Caco-2 (cell line): Measurements from ENCODE around the gene ZMYND8. TPM values are rescaled to one million over a fixed set of nuclear protein-coding genes. Genes with fewer than 3 reads are reported as not detected.

Source experiments
- BruUV-seq: library from RNA; stranded (reverse); fragments of 400-500 nt; replicated peaks from 2 replicates; lab custom pipeline; 2021; lab: Mats Ljungman, UMichigan
- CTCF ChIA-PET: fragments of 300-600 bp; sonication (Branson Sonifier 250); formaldehyde crosslinking; loops from one replicate; lab custom pipeline; 2022; ENCODE audit warnings: antibody characterized with exemption; lab: Charles Lee
- POLR2A ChIA-PET: fragments of 300-600 bp; sonication (Branson Sonifier 250); formaldehyde crosslinking; loops from one replicate; lab custom pipeline; 2022; ENCODE audit warnings: antibody characterized with exemption; lab: Charles Lee
- DNase-seq, 2 experiments: peaks; one replicate each; pipeline versions ENCODE4 v3.0.0 to v3.0.0-alpha.2; 2020 to 2022
- H3K27me3 ChIP-seq: replicated peaks from 2 replicates; pipeline ENCODE4 v1.6.0; 2011; ENCODE audit warnings: low read length; ENCODE audit not compliant: control insufficient read depth, insufficient read depth
- H3K36me3 ChIP-seq: 2 replicates; pipeline ENCODE4 v1.5.1; 2011; ENCODE audit warnings: low read length; ENCODE audit not compliant: control insufficient read depth, insufficient read depth
- H3K4me1 ChIP-seq: fragments of 250-450 bp; sonication (Bioruptor Pico); 2 replicates; pipeline ENCODE4 v1.5.1; 2020; ENCODE audit warnings: mild to moderate bottlenecking
- H3K4me3 ChIP-seq: 2 replicates; pipeline ENCODE4 v1.5.1; 2011; ENCODE audit warnings: low read depth, mild to moderate bottlenecking, control low read depth, low read length
- H3K9me3 ChIP-seq: fragments of 250-450 bp; sonication (Bioruptor Pico); 2 replicates; pipeline ENCODE4 v1.5.1; 2020; ENCODE audit warnings: mild to moderate bottlenecking, moderate library complexity
- H3K27ac Mint-ChIP-seq: one replicate; pipeline ENCODE4 v1.8.0; 2022; ENCODE audit warnings: mixed read lengths; ENCODE audit not compliant: unreplicated experiment
- H3K27me3 Mint-ChIP-seq: one replicate; pipeline ENCODE4 v1.8.0; 2022; ENCODE audit warnings: mixed read lengths; ENCODE audit not compliant: insufficient read depth, unreplicated experiment
- H3K36me3 Mint-ChIP-seq: one replicate; pipeline ENCODE4 v1.8.0; 2022; ENCODE audit warnings: mild to moderate bottlenecking, mixed read lengths; ENCODE audit not compliant: insufficient read depth, unreplicated experiment
- H3K4me1 Mint-ChIP-seq: one replicate; pipeline ENCODE4 v1.8.0; 2022; ENCODE audit warnings: low read depth, mixed read lengths; ENCODE audit not compliant: unreplicated experiment
- H3K4me3 Mint-ChIP-seq: one replicate; pipeline ENCODE4 v1.8.0; 2022; ENCODE audit warnings: mild to moderate bottlenecking, moderate library complexity, mixed read lengths; ENCODE audit not compliant: unreplicated experiment
- H3K9me3 Mint-ChIP-seq: one replicate; pipeline ENCODE4 v1.8.0; 2022; ENCODE audit warnings: mixed read lengths; ENCODE audit not compliant: unreplicated experiment
- intact Hi-C: fragments of 100-400 bp; cut with micrococcal nuclease; formaldehyde crosslinking; loops from one replicate; pipeline ENCODE4 v1.10.0; 2022; ENCODE audit not compliant: unreplicated experiment
- total RNA-seq: library from RNA; stranded (reverse); gene quantifications from 2 replicates; pipeline ENCODE4 v1.2.3, GENCODE V29; 2022
- TF ChIP-seq, protein P1 (sequence below), 2 experiments: fragments of 200-600 bp in 1 of 2; IDR thresholded peaks; 1 replicate in 1 of 2; 2 replicates in 1 of 2; pipeline versions ENCODE4 v1.5.1 to v1.8.0; 2011 to 2022; ENCODE audit warnings: antibody characterized with exemption in 1 of 2, control low read depth in 1 of 2, inconsistent platforms in 1 of 2, low read depth in 1 of 2, low read length in 1 of 2, mild to moderate bottlenecking in 1 of 2, moderate library complexity in 1 of 2; ENCODE audit not compliant: insufficient read depth in 1 of 2, severe bottlenecking in 1 of 2, unreplicated experiment in 1 of 2

Gene ZMYND8
- total RNA-seq, 1 experiment from 2014 or later, result 194 TPM

DNA sequence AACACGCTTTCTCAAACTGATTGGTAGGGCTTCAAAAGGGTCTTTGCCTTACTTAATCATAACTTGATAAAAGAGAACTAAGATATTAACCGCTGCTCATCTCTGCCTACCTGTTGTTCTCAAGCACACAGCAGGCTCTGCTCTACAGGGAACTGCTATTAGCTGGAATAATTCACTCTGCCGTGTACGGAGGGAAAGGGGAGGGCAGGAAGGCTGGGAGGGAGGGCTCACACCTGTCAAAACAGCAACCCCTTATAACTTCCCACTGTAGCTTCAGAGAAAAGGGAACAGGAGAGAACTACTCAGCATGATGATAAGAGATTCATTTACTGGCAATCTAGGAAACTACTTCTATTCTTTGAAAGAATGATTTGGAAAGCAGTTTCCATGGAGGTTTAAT lies 75.1 kb downstream of the ZMYND8 start:
- H3K4me3 ChIP-seq, result no peak overlapping the region
- H3K36me3 ChIP-seq, result peaks cover 12% of the 10 kb centered on the region
- POLR2A ChIA-PET, result no interaction called here

DNA sequence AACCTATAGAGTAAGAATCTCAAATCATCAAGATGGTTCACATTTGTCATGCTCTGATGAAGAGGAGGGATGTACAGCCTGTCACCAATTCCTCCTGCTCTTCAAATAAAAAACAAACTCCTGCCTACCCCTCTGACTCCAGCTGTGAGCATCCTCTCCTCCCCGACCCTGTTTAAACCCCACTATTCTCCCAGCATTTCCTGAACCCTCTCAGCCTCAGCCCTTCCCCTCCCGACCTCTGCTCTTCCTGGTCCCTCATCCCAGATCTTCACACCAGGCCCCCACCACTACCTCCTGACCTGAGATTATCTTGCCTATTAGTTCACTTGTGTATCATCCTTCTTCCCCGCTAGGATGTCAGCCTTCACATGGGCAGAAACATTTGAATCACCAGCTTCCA lies 75.8 kb downstream of the ZMYND8 start:
- H3K4me3 ChIP-seq, result no peak overlapping the region
- DNase-seq, result no peak
- H3K27ac Mint-ChIP-seq, result peak overlapping the region; percentile 3
- no peaks in the 10 kb centered on the region for H3K9me3 Mint-ChIP-seq
- TF ChIP-seq, protein P1, sequence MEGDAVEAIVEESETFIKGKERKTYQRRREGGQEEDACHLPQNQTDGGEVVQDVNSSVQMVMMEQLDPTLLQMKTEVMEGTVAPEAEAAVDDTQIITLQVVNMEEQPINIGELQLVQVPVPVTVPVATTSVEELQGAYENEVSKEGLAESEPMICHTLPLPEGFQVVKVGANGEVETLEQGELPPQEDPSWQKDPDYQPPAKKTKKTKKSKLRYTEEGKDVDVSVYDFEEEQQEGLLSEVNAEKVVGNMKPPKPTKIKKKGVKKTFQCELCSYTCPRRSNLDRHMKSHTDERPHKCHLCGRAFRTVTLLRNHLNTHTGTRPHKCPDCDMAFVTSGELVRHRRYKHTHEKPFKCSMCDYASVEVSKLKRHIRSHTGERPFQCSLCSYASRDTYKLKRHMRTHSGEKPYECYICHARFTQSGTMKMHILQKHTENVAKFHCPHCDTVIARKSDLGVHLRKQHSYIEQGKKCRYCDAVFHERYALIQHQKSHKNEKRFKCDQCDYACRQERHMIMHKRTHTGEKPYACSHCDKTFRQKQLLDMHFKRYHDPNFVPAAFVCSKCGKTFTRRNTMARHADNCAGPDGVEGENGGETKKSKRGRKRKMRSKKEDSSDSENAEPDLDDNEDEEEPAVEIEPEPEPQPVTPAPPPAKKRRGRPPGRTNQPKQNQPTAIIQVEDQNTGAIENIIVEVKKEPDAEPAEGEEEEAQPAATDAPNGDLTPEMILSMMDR (IDR thresholded peaks at IDR 0.05; ENCODE audit: insufficient read depth in 1 of 2, low read depth in 1 of 2, low read length in 1 of 2, severe bottlenecking in 1 of 2, unreplicated experiment in 1 of 2), result no peak
- no peaks in the 10 kb centered on the region for H3K9me3 ChIP-seq
- POLR2A ChIA-PET, result no interaction called here
- CTCF ChIA-PET, result interaction anchor here (1.3 to 2.9 kb wide), 2 partner anchors 10 to 103 kb away, joined by 5 to 15 read pairs; no protein-coding TSS in a partner anchor
- H3K36me3 Mint-ChIP-seq, result peaks cover 99% of the 10 kb centered on the region
- peaks cover 15% of the 10 kb centered on the region for H3K36me3 ChIP-seq
- no peaks in the 10 kb centered on the region for H3K27me3 ChIP-seq
- intact Hi-C loops, result no loop called here
- H3K27me3 Mint-ChIP-seq, result no peaks in the 10 kb centered on the region
- H3K4me3 Mint-ChIP-seq, result no peak overlapping the region
- H3K4me1 ChIP-seq, result peaks cover 21% of the 10 kb centered on the region
- BruUV-seq, result no TSS peak
- peaks cover 38% of the 10 kb centered on the region for H3K4me1 Mint-ChIP-seq

More for the DNA sequence above, 75.1 kb downstream of the ZMYND8 start:
- Histone ChIP-seq H3K9me3 (no peaks in the 10 kb centered on the region), H3K27me3 (no peaks in the 10 kb centered on the region), H3K4me1 (peaks cover 21% of the 10 kb centered on the region)
- BruUV-seq, result no TSS peak
- TF ChIP-seq, protein P1 (IDR thresholded peaks at IDR 0.05; ENCODE audit: insufficient read depth in 1 of 2, low read depth in 1 of 2, low read length in 1 of 2, severe bottlenecking in 1 of 2, unreplicated experiment in 1 of 2), result no peak
- intact Hi-C loops, result no loop called here
- peaks cover 95% of the 10 kb centered on the region for H3K36me3 Mint-ChIP-seq
- H3K4me3 Mint-ChIP-seq, result no peak overlapping the region
- H3K4me1 Mint-ChIP-seq, result peaks cover 38% of the 10 kb centered on the region
- no peak for DNase-seq
- peak overlapping the region; percentile 13 for H3K27ac Mint-ChIP-seq
- no peaks in the 10 kb centered on the region for H3K9me3 Mint-ChIP-seq
- H3K27me3 Mint-ChIP-seq, result no peaks in the 10 kb centered on the region
- CTCF ChIA-PET, result interaction anchor here (0.6 kb wide), 1 partner anchor 102 kb away, joined by 3 read pairs; no protein-coding TSS in a partner anchor

DNA sequence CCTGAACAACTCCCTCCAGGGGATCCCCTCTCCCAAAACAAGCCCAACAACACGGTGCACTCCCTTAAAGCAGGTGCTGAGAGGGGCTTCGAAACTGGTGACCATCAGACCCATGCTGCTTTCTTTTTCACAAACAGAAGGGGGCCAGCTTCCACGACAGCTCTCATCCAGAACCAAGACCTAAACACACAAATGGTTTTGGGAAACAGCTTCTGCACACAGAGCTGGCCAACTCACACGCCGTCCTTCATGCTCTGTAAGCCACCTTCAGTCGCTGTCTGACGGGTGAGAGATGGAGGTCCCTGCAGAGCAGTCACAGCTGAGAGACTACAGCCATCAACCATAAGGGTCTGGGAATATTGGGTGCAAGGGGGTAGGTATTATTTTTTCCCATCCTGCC lies 76.3 kb downstream of the ZMYND8 start:
- Mint-ChIP-seq H3K27ac (peak overlapping the region; percentile 22), H3K27me3 (no peaks in the 10 kb centered on the region), H3K36me3 (peaks cover 100% of the 10 kb centered on the region), H3K4me3 (no peak overlapping the region), H3K9me3 (no peaks in the 10 kb centered on the region), H3K4me1 (peaks cover 37% of the 10 kb centered on the region)
- Histone ChIP-seq H3K27me3 (no peaks in the 10 kb centered on the region), H3K36me3 (peaks cover 17% of the 10 kb centered on the region), H3K4me1 (peaks cover 21% of the 10 kb centered on the region), H3K9me3 (no peaks in the 10 kb centered on the region), H3K4me3 (no peak overlapping the region)
- ChIA-PET POLR2A (no interaction called here), CTCF (interaction anchor here (0.7 to 2.9 kb wide), 4 partner anchors 9 to 104 kb away, joined by 3 to 15 read pairs (median 4); no protein-coding TSS in a partner anchor)
- intact Hi-C loops, result no loop called here
- TF ChIP-seq, protein P1 (IDR thresholded peaks at IDR 0.05; ENCODE audit: insufficient read depth in 1 of 2, low read depth in 1 of 2, low read length in 1 of 2, severe bottlenecking in 1 of 2, unreplicated experiment in 1 of 2), result no peak
- BruUV-seq, result no TSS peak
- DNase-seq, result peak in 1 of 2 experiments; percentile 34
